Activated effector memory CD4-positive, alpha-beta T cell treated with anti-CD3 and anti-CD28 coated beads, Interleukin-2, amount 50 U/mL, for 16 hours (primary cell): ENCODE results near the gene GPR137.
"Not testable (repeated sequence)": the region's sequence is repeated elsewhere in the genome, so short reads cannot be mapped to it uniquely, and the experiment has no call there.

Experiments
- DNase-seq: peaks from one replicate; pipeline ENCODE4 v3.0.0-alpha.2; 2020

Gene GPR137

GRCh38 chr11:64284962-64285884, at the start of gene GPR137:
Gene GPR137, plus strand, starts transcription at chr11:64285848. Its CDS starts 677 bp downstream, at chr11:64286525.
- peak; percentile 97 for DNase-seq

DNA sequence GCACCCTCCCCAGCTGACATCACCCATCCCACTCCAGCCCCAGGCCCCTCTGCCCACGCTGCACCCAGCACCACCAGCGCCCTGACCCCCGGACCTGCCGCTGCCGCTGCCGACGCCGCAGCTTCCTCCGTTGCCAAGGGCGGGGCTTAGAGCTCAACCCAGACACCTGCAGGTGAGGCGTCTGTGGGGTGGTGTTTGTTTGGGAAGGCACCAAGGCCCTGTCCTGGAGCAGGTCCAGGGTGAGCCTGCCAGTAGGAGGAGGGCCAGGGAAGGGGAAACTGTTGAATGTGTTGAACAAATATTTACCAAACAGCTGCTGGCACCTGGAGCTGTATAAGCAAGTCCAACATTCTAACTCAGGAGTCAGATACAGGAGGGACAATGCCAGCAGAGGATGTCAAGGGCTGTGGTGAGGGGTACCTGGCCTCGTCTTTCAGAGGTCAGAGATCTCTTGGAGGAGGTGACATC, 48.1 kb upstream of the GPR137 start:
- DNase-seq: no peak

DNA sequence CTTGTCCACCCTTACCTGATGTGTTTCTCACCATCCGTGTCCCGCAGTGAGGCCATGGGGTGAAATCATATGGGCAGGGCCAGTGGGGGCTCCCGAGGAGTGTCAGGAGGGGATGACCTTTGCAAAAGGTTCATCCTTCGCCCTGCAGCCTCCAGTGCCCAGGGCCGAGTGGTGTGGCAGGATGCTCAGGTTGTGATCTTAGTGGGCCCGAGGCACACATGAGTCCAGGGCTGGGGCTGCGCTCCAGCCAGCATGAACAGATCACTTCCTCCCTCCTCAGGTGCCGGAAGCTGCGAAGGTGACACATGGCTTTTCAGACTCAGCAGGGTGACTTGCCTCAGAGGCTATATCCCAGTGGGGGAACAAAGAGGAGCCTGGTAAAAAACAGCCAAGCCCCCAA, 47.6 kb upstream of the GPR137 start:
- no peak for DNase-seq

DNA sequence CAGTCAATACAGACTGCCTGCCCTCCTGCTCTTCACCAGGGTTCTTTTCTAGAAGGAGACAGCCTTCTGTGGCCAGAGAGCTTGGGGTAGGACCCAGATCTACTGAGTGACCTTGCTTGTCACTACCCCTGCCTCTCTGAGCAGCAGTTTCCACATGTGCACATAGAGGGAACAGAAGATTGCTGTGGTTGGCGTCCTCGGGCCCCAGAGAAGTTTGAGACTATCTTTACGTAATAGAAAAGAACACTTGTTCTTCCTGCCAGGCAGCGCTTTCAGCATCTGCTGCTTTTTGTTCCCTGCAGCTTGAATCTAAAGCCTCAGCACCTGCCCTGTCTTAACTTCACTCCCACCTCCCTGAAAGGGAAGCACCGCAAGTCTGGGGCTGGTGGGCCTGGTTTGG, 46.6 kb upstream of the GPR137 start:
- DNase-seq: no peak

GRCh38 chr11:64239662-64240434, 45.8 kb upstream of the GPR137 start:
- no peak for DNase-seq

- peak; percentile 99 for DNase-seq
Observed at GRCh38 chr11:64240435-64241240, 45.0 kb upstream of the GPR137 start, which contains the start of gene FKBP2. Gene FKBP2, plus strand, starts transcription at chr11:64241095. Its CDS starts 1,293 bp downstream, at chr11:64242388.

DNA sequence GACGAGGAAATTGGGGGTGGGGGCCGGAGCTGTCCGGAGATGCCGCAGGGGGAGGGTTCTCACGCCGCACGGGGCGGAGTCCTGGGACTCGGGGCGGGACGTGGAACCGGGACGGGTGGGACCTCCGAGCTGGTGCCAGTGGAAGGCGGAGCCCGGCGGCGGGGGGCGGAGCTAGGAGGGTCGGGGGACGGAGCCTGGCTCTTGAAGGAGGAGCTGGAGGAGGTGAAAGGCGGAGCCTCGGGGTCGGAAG, 44.5 kb upstream of the GPR137 start:
- peak; percentile 100 for DNase-seq

DNA sequence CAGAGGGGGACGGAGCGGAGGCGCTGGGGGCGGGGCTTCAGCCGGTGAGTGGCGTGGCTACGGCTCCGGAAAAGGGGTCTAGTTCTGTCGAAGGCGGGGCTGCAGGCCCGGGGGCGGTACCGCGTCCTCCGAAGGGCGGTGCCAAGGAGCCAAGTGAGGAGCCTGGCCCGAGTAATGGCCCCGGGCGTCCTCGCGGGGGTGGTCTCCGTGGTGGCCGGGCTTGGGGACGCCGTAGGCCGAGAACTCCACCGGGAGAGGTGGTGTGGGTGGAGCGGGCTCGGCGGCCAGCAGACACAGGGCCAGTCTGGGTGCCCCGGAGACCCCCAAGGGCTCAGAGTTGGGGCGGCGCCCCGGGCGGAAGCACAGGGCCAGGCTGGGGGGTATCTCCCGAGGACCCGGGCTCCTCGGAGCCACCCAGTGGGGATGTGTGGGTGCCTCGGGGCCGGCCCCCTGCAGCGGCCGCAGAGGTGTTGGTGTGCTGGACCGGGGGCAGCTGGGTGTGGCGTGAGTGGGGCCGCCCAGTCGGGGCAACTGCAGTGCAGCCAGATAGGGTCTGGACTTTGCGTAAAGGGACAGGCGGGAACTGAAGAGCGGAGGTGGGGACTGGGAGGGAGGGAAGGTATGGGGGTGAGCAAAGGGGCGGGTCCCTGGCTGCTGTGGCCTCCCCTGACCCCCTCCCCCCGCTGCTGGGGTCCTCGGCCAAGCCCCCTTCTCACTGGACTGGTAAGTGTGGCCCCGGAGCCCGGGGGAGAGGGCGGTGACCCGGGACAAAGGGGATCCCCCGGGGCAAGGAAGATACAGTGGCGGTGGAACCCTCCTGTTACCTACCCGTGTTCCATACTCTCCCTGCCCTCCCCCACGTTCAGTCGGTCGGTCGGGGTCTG, 43.9 kb upstream of the GPR137 start:
- no peak for DNase-seq

DNA sequence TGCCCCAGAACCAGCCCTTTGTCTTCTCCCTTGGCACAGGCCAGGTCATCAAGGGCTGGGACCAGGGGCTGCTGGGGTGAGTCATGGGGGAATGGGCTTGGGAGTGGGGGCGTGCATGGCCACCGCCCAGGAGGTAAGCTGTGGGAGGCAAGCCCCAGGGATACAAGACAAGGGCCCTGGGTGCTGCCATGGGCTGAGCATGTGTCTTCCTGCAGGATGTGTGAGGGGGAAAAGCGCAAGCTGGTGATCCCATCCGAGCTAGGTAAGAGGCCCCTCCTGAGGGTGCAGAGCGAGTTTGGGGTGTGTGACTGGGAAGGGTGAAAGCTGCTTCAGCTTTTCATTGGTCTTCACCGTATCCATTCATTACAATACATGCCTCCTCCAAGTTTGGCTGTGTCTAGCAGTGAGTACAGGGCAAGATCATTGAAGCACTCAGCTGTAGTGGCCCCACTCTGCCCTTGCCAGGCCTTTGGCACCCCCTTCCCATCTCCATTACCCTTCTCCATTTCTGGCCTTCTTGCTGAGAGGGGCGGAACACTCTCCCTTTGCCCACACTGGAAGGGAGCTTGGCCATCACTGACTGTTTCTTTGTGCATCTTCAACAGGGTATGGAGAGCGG, 42.3 kb upstream of the GPR137 start:
- DNase-seq: no peak

GRCh38 chr11:64244107-64244506, 41.5 kb upstream of the GPR137 start:
- DNase-seq: no peak

- no peak for DNase-seq
Observed at GRCh38 chr11:64244966-64245365, 40.7 kb upstream of the GPR137 start.

DNA sequence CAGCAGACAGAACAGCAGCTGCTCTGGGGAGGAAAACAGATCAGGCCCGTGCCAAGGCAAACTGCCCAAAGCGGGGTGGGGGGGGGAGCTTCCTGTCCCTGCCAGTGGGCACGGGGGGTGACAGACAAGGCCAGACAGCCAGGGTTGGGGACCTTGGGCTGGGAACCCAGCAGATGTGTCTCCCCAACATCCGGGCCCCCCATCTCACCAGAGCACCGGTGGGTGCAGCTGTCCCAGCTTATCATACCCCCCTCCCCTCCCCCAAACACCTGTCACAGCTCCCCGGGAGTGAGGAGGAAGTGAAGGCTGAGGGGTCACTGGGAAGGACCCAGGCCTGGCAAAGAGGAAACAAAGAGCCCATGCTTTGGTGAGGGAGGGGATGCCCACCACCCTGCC, 40.2 kb upstream of the GPR137 start:
- DNase-seq: no peak

DNA sequence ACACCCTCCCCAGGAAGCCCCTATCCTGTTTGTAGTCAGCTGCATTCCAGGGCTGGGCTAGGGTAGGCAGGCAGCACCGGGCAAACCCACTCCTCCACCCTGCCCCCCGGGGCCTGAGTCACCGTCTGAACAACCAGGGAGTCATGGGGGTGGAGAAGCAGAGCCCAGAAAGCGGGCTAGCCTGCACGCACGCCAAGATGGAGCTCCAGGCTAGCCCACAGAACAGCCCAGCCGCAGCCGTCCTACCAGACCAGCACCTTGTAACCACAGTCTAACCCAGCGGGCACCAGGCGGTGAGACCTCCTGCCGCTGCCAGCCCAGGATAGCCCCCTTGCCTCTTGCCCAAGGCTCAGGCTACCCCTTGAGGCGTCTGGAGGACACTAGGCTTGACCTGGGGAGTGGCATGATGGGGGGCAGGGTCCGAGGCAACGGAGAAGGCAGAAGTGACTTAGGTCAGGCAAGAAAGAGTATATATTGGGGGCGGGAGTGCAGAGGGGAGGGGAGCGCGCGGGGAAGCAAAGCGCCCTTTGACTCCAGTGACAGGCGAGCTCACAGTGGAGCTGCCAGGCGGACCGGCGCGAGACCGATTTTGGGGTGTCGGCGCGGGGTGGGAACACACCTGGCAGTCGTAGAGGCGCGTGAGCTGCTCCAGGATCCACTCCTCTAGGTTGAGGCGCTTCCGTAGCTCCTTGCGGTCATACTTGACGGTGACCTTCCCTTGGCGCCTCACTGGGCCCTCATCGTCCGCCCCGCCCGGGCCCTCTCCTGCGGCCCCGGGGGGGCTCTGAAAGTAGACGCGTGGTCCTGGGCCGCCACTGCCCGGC, 39.6 kb upstream of the GPR137 start:
- peak; percentile 92 for DNase-seq

DNA sequence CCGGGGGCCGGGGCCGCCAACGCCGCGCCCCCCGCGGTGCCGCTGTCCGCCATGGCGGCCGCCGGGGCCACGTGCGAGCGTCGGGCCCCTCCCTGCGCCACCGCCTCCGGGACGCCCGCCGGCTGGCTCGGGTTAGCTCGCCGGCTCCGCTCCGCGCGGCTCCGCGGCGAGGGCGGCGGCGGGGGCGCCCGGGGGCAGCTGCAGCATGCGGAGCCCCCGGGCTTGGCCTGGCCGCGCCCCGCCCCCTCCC, 39.1 kb upstream of the GPR137 start:
- not testable (repeated sequence) for DNase-seq

- peak; percentile 93 for DNase-seq
Observed at GRCh38 chr11:64246871-64247728, 38.5 kb upstream of the GPR137 start, which contains the start of gene PPP1R14B. Gene PPP1R14B, minus strand, starts transcription at chr11:64246943. Its CDS starts 270 bp downstream, at chr11:64246673.

- DNase-seq: no peak
Observed at GRCh38 chr11:64247729-64248531, 37.7 kb upstream of the GPR137 start.

- DNase-seq: no peak
Observed at GRCh38 chr11:64248578-64248977, 37.1 kb upstream of the GPR137 start.

DNA sequence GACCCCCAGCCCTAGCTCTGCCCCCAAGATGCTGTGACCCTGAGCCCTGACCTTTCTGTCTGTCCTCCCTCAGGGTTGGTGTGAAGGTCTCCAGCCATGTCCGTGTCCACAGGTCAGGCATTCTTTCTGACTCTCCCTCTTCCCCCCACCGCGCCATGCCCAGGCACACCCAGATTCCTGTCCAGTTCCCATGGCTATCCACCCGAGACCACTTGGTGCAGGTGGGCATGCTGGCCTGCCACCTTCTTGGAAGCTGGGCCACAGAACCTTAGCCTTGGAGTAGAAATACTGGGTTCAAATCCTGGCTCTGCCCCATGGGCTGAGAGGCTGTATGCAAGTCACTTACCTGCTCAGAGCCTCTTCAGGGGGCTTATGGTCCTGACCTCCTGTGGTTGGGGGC, 36.6 kb upstream of the GPR137 start:
- no peak for DNase-seq
